ENCODE measurements around the gene LTN1. TPM values are rescaled to one million over a fixed set of nuclear protein-coding genes. Genes with fewer than 3 reads are reported as not detected.

Gene LTN1
- total and polyA plus RNA-seq, 2 of the 13 experiments (the other 11 are each of a cell fraction or from before 2014, with no cell fraction given) = 6.7 to 24.6 TPM

GRCh38 chr21:29002442-29003144 is 9.9 kb upstream of the LTN1 start (continued):
- TF ChIP-seq AGO1 (IDR thresholded peaks at IDR 0.05; ENCODE audit: low read depth, low read length, poor library complexity, severe bottlenecking) (peak; percentile 73), ZIK1 (CRISPR knock-in tag; IDR thresholded peaks at IDR 0.05; ENCODE audit: borderline replicate concordance, low read depth) (peak; percentile 77), ZNF629 (CRISPR knock-in tag; conservative IDR thresholded peaks at IDR 0.05) (no peak; the same call in 1 of the 2 replicates), ERF (CRISPR knock-in tag; IDR thresholded peaks at IDR 0.05) (peak; percentile 80), GABPB1 (CRISPR knock-in tag; IDR thresholded peaks at IDR 0.05) (peak; percentile 100), SRY (CRISPR knock-in tag; IDR thresholded peaks at IDR 0.05) (peak; percentile 93), ZBTB7B (CRISPR knock-in tag; IDR thresholded peaks at IDR 0.05) (peak; percentile 65; the same call in 1 of the 2 replicates), RCOR2 (CRISPR knock-in tag; IDR thresholded peaks at IDR 0.05) (peak; percentile 33; the same call in 1 of the 2 replicates), ATF6 (CRISPR knock-in tag; conservative IDR thresholded peaks at IDR 0.05) (peak; percentile 82; the same call in 1 of the 2 replicates), ZFP1 (CRISPR knock-in tag; IDR thresholded peaks at IDR 0.05) (0 out of 2 replicates have a peak, but pooled peaks have one; percentile 35), SMYD3 (CRISPR knock-in tag; IDR thresholded peaks at IDR 0.05) (peak; percentile 19; the same call in 1 of the 2 replicates), ZNF274 (CRISPR knock-in tag; IDR thresholded peaks at IDR 0.05) (peak; percentile 83), ZMYM4 (CRISPR knock-in tag; IDR thresholded peaks at IDR 0.05) (peak; percentile 85), PPARG (CRISPR knock-in tag; conservative IDR thresholded peaks at IDR 0.05) (0 out of 2 replicates have a peak, but pooled peaks have one; percentile 20), NFIC (IDR thresholded peaks at IDR 0.05; ENCODE audit: low read length) (no peak), SALL2 (CRISPR knock-in tag; IDR thresholded peaks at IDR 0.05) (peak; percentile 72; the same call in 1 of the 2 replicates), ZNF451 (CRISPR knock-in tag; IDR thresholded peaks at IDR 0.05) (peak; percentile 32; the same call in 1 of the 2 replicates), PTBP1 (IDR thresholded peaks at IDR 0.05; ENCODE audit: low read depth, low read length, poor library complexity, severe bottlenecking) (no peak), SMAD3 (CRISPR knock-in tag; IDR thresholded peaks at IDR 0.05) (0 out of 2 replicates have a peak, but pooled peaks have one; percentile 11), ZFP41 (CRISPR knock-in tag; IDR thresholded peaks at IDR 0.05; ENCODE audit: borderline replicate concordance) (peak; percentile 81), RORA (CRISPR knock-in tag; IDR thresholded peaks at IDR 0.05) (no peak), PHF8 (CRISPR knock-in tag; IDR thresholded peaks at IDR 0.05) (peak; percentile 91), HMGA1 (CRISPR knock-in tag; conservative IDR thresholded peaks at IDR 0.05) (no peak)
- TF ChIP-seq, protein P1, sequence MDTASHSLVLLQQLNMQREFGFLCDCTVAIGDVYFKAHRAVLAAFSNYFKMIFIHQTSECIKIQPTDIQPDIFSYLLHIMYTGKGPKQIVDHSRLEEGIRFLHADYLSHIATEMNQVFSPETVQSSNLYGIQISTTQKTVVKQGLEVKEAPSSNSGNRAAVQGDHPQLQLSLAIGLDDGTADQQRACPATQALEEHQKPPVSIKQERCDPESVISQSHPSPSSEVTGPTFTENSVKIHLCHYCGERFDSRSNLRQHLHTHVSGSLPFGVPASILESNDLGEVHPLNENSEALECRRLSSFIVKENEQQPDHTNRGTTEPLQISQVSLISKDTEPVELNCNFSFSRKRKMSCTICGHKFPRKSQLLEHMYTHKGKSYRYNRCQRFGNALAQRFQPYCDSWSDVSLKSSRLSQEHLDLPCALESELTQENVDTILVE (CRISPR knock-in tag; IDR thresholded peaks at IDR 0.05) = no peak

Data from HepG2 (cell line).